Upper lobe of right lung (tissue), 1 donor: ENCODE results near the gene SLC15A4. TPM values are rescaled to one million over a fixed set of nuclear protein-coding genes. Genes with fewer than 3 reads are reported as not detected.

Experiments
- ATAC-seq: fragments of 200-7000 bp; cut with Tn5 transposase; one replicate; pipeline ENCODE4 v1.9.1; 2020; ENCODE audit warnings: mild to moderate bottlenecking, moderate library complexity
- DNase-seq: peaks from one replicate; pipeline ENCODE4 v3.0.0-alpha.2; 2020
- H3K27ac ChIP-seq: fragments of 200-600 bp; one replicate; pipeline ENCODE4 v1.8.0; 2022
- H3K27me3 ChIP-seq: fragments of 200-600 bp; one replicate; pipeline ENCODE4 v1.8.0; 2022; ENCODE audit warnings: mild to moderate bottlenecking
- H3K36me3 ChIP-seq: fragments of 200-600 bp; one replicate; pipeline ENCODE4 v1.8.0; 2022
- H3K4me1 ChIP-seq: fragments of 200-600 bp; one replicate; pipeline ENCODE4 v1.8.0; 2022
- H3K4me3 ChIP-seq: fragments of 200-600 bp; one replicate; pipeline ENCODE4 v1.8.0; 2022; ENCODE audit warnings: mild to moderate bottlenecking
- H3K9me3 ChIP-seq: fragments of 200-600 bp; one replicate; pipeline ENCODE4 v1.8.0; 2022
- intact Hi-C: fragments of 100-400 bp; cut with DNase I; formaldehyde crosslinking; loops from one replicate; pipeline ENCODE4 v1.11.0; 2022
- total RNA-seq: library from RNA; stranded (reverse); fragmentation: NEBNext Ultra II Directional; extraction: Animal tissue kit (Norgen Biotek cat#: 25700); gene quantifications from one replicate; pipeline ENCODE4 v1.2.1, GENCODE V29; 2021
- TF ChIP-seq, protein P1 (sequence below): fragments of 200-600 bp; IDR thresholded peaks from one replicate; pipeline ENCODE4 v1.8.0; 2022; ENCODE audit warnings: antibody characterized with exemption
- donor health status: DM: no; HTN: yes; CAD: no; lungs with severe emphysema.

The SLC15A4 gene
- total RNA-seq, 1 donor from 2014 or later = 31.3 TPM

DNA sequence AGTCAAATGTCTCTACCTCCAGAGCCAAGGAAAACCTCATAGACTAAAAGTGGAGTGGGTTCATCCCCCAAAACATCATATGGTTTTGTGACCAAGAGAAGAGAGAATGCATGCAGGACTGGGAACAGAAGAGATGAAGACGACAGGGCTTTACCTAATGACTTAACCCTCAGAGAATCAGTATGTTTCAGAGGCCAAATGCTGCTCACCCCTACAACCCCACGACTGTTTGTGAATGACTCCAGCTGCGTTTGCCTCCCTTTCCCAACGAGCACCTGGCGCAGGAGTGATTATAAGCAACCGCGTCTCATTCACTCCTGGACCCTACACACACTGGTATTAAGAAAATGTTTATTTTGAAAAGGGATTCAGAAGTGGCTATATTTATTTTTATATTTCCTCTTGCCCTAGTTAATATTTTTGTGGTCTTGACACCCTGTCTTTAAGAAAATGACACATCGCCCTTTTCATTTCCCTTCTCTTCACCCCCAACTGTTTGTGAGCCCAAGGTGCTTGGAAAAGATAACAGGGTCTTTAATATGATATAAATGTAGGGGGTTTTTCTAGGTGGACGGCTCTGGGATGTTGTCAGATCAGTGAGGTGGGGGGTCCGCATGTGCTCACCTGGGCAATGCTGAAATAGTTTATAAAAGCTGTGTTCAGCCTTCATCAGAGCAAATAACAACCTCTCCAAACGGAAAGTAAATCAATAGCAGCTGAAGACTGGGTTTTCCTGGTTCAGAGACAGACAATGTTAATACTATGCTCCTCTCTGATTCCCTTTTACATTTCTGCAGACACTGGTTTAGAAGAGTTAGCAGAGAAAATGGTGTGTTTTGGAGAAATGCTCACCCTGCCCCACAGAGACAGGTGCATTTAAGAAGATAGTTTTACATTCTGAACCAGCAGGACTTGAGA lies 77.7 kb downstream of the SLC15A4 start:
- H3K9me3 ChIP-seq = no peaks in the 10 kb centered on the region
- intact Hi-C loops = no loop called here
- no peaks in the 10 kb centered on the region for H3K36me3 ChIP-seq
- H3K27me3 ChIP-seq = no peaks in the 10 kb centered on the region
- H3K4me1 ChIP-seq = no peaks in the 10 kb centered on the region
- DNase-seq (no peak), ATAC-seq (no peak)
- no peak overlapping the region for H3K27ac ChIP-seq
- H3K4me3 ChIP-seq = no peak overlapping the region
- TF ChIP-seq, protein P1, sequence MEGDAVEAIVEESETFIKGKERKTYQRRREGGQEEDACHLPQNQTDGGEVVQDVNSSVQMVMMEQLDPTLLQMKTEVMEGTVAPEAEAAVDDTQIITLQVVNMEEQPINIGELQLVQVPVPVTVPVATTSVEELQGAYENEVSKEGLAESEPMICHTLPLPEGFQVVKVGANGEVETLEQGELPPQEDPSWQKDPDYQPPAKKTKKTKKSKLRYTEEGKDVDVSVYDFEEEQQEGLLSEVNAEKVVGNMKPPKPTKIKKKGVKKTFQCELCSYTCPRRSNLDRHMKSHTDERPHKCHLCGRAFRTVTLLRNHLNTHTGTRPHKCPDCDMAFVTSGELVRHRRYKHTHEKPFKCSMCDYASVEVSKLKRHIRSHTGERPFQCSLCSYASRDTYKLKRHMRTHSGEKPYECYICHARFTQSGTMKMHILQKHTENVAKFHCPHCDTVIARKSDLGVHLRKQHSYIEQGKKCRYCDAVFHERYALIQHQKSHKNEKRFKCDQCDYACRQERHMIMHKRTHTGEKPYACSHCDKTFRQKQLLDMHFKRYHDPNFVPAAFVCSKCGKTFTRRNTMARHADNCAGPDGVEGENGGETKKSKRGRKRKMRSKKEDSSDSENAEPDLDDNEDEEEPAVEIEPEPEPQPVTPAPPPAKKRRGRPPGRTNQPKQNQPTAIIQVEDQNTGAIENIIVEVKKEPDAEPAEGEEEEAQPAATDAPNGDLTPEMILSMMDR = no peak

DNA sequence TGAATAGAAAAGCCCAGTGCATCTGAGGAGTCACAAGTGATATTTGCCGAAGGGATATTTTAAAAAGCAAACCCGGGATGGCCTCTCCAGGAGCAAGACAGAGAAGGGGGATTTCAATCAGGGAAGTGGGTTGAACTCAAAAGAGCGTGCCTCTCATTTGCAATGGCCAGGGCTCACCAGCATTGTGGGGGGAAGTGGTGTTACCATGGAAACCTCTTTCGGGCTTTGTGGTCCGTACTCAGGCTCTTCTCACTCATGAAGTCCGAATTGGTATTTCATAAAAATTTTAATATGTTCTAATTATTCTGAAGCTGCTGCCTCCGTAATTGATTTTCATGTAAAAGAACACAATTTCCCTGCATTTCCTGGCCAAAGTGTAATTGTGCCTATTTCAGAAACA lies 79.8 kb downstream of the SLC15A4 start:
- ATAC-seq (no peak), DNase-seq (no peak)
- TF ChIP-seq, protein P1 = no peak
- no peaks in the 10 kb centered on the region for H3K9me3 ChIP-seq
- H3K36me3 ChIP-seq = no peaks in the 10 kb centered on the region
- no peaks in the 10 kb centered on the region for H3K27me3 ChIP-seq
- no peaks in the 10 kb centered on the region for H3K4me1 ChIP-seq
- H3K27ac ChIP-seq = no peak overlapping the region
- intact Hi-C loops = no loop called here
- H3K4me3 ChIP-seq = no peak overlapping the region

Other genes with a start within 250 kb of the SLC15A4 start
- gene GLT1D1, start 29.5 kb upstream of the SLC15A4 start, total RNA-seq = 3.5 TPM